K562 (cell line): ENCODE data around the gene ALOXE3. TPM values are rescaled to one million over a fixed set of nuclear protein-coding genes. Genes with fewer than 3 reads are reported as not detected.

Experiments
- ARID3B ChIP-seq: fragments of 250-450 bp; sonication (Bioruptor Pico); IDR thresholded peaks from 2 replicates; pipeline ENCODE4 v1.4.0; 2020; ENCODE audit warnings: borderline replicate concordance
- ATF7 ChIP-seq: fragments of 450-650 bp; IDR thresholded peaks from 2 replicates; pipeline ENCODE4 v1.7.1; 2014; ENCODE audit warnings: mild to moderate bottlenecking, moderate library complexity
- CCNT2 ChIP-seq: IDR thresholded peaks from 2 replicates; pipeline ENCODE4 v1.6.1; 2011; ENCODE audit warnings: borderline replicate concordance, low read depth, mild to moderate bottlenecking, moderate library complexity, mixed read lengths, low read length; ENCODE audit not compliant: insufficient read length; ENCODE audit errors: extremely low read depth
- CXXC5 ChIP-seq: fragments of 250-450 bp; sonication (Bioruptor Pico); IDR thresholded peaks from 2 replicates; pipeline ENCODE4 v1.8.0; 2022; ENCODE audit warnings: inconsistent platforms, mild to moderate bottlenecking, moderate library complexity
- EP400 ChIP-seq: fragments of 450-650 bp; IDR thresholded peaks from 2 replicates; pipeline ENCODE4 v1.6.1; 2017; ENCODE audit warnings: antibody characterized with exemption, mild to moderate bottlenecking, moderate library complexity
- FUS ChIP-seq: fragments of 200-400 bp; formaldehyde crosslinking; optimal IDR thresholded peaks from 2 replicates; pipeline ENCODE3; 2017; ENCODE audit warnings: low read depth, low read length
- GABPA ChIP-seq: fragments of 200-800 bp; sonication (Bioruptor generic); conservative IDR thresholded peaks from 2 replicates; pipeline ENCODE4 v1.6.1; 2016; ENCODE audit warnings: low read depth, missing genetic modification characterization, missing compliant biosample characterization
- HCFC1 ChIP-seq: IDR thresholded peaks from 2 replicates; pipeline ENCODE4 v1.6.1; 2012; ENCODE audit warnings: low read depth, low read length, improper control_type of control experiment
- HDAC2 ChIP-seq: fragments of 450-650 bp; IDR thresholded peaks from 2 replicates; pipeline ENCODE4 v1.6.1; 2016; ENCODE audit warnings: mild to moderate bottlenecking
- HEY1 ChIP-seq: fragments of 250-450 bp; sonication (Bioruptor Pico); IDR thresholded peaks from 2 replicates; pipeline ENCODE4 v1.5.0; 2020; ENCODE audit warnings: mild to moderate bottlenecking, moderate library complexity, borderline replicate concordance
- KDM5B ChIP-seq: fragments of 200-600 bp; sonication (generic); IDR thresholded peaks from 2 replicates; pipeline ENCODE4 v1.6.1; 2012; ENCODE audit warnings: low read depth, mild to moderate bottlenecking, moderate library complexity, low read length, control low read depth, inconsistent platforms; ENCODE audit not compliant: insufficient replicate concordance
- KLF6 ChIP-seq: fragments of 250-450 bp; sonication (Bioruptor Pico); IDR thresholded peaks from 2 replicates; pipeline ENCODE4 v1.4.0; 2020; ENCODE audit warnings: mild to moderate bottlenecking, moderate library complexity, borderline replicate concordance
- MBD1 ChIP-seq: fragments of 250-450 bp; sonication (Bioruptor Pico); IDR thresholded peaks from 2 replicates; pipeline ENCODE4 v1.8.0; 2022; ENCODE audit warnings: inconsistent platforms
- POLR2H ChIP-seq: IDR thresholded peaks from 2 replicates; pipeline ENCODE4 v1.6.1; 2016; ENCODE audit warnings: missing genetic modification characterization, low read depth, mild to moderate bottlenecking, control low read depth, missing compliant biosample characterization, moderate library complexity
- RAD21 ChIP-seq, 2 experiments: fragments of 250-450 bp in 1 of 2; fragments of 450-650 bp in 1 of 2; sonication (Bioruptor Pico) in 1 of 2; formaldehyde crosslinking in 1 of 2; IDR thresholded peaks in 1 of 2; conservative IDR thresholded peaks in 1 of 2; 2 replicates each; pipeline versions ENCODE4 v1.4.0 to v1.8.0; 2020 to 2022; ENCODE audit warnings: mild to moderate bottlenecking in 2 of 2, moderate library complexity in 1 of 2
- SAFB2 ChIP-seq: fragments of 200-400 bp; formaldehyde crosslinking; IDR thresholded peaks from 2 replicates; pipeline ENCODE4 v1.6.1; 2018; ENCODE audit warnings: borderline replicate concordance, low read length, low read depth, moderate library complexity; ENCODE audit not compliant: severe bottlenecking
- SIN3A ChIP-seq, 2 experiments: fragments of 150-350 bp in 1 of 2; IDR thresholded peaks; 2 replicates each; pipeline ENCODE4 v1.6.1; 2011 to 2016; ENCODE audit warnings: borderline replicate concordance in 2 of 2, low read depth in 2 of 2, low read length in 2 of 2, mild to moderate bottlenecking in 2 of 2, moderate library complexity in 2 of 2; ENCODE audit not compliant: control insufficient read depth in 1 of 2
- SPI1 ChIP-seq: IDR thresholded peaks from 2 replicates; pipeline ENCODE4 v1.6.1; 2011; ENCODE audit warnings: low read depth, low read length, control low read depth, borderline replicate concordance
- TEAD1 ChIP-seq, 2 experiments: fragments of 450-650 bp in 1 of 2; sonication (generic) in 1 of 2; formaldehyde crosslinking; IDR thresholded peaks; 2 replicates each; pipeline versions ENCODE4 v1.4.0 to v1.8.0; 2020 to 2022; ENCODE audit warnings: mild to moderate bottlenecking in 2 of 2, missing genetic modification reagents in 1 of 2
- TEAD4 ChIP-seq, 2 experiments: sonication (generic) in 1 of 2; formaldehyde crosslinking in 1 of 2; IDR thresholded peaks; 2 replicates each; pipeline versions ENCODE4 v1.6.1 to v1.8.0; 2012 to 2022; ENCODE audit warnings: borderline replicate concordance in 1 of 2, inconsistent platforms in 1 of 2, low read length in 1 of 2, mild to moderate bottlenecking in 1 of 2, missing genetic modification reagents in 1 of 2
- polyA plus RNA-seq, 8 experiments: library from polyadenylated mRNA; depleted of rRNA in 4 of 8; stranded (reverse) in 5 of 8; unstranded in 3 of 8; fragments of >200 nt; fragmentation: Nextera tagmentation in 2 of 8; fragmentation: Illumina TruSeq in 1 of 8; extraction: Ambion mirVana in 2 of 8; extraction: Trizol in 1 of 8; gene quantifications; 2 replicates each; pipeline versions ENCODE4 v1.2.1 to v1.2.3, GENCODE V29; 2011 to 2014; ENCODE audit warnings: inconsistent platforms in 1 of 8, missing spikeins in 1 of 8
- total RNA-seq, 7 experiments: library from RNA; depleted of rRNA in 6 of 7; stranded (reverse); fragments of >200 nt in 6 of 7; fragmentation: Illumina TruSeq in 2 of 7; extraction: Trizol in 2 of 7; gene quantifications; 2 replicates each; pipeline versions ENCODE4 v1.2.1 to v1.2.3, GENCODE V29; 2011 to 2021; ENCODE audit warnings: low replicate concordance in 1 of 7

ALOXE3 gene
- total and polyA plus RNA-seq, 9 of the 15 experiments (the other 6 are each of a cell fraction or from before 2014, with no cell fraction given), result 0.04 TPM; not detected in 8

GRCh38 chr17:8163978-8164814 is 45.9 kb upstream of the ALOXE3 start (continued):
- TF ChIP-seq MBD1 (CRISPR knock-in tag), result no peak
- TF ChIP-seq HDAC2, result peak; percentile 80
- TF ChIP-seq HEY1 (CRISPR knock-in tag), result no peak
- TF ChIP-seq CXXC5 (CRISPR knock-in tag), result 0 out of 2 replicates have a peak, but pooled peaks have one; percentile 13
- 0 out of 2 replicates have a peak, but pooled peaks have one; percentile 18 for TF ChIP-seq GABPA
- TF ChIP-seq POLR2H, result 0 out of 2 replicates have a peak, but pooled peaks have one; percentile 26
- TF ChIP-seq CCNT2, result peak; percentile 42
- no peak for TF ChIP-seq FUS
- TF ChIP-seq ATF7, result 0 out of 2 replicates have a peak, but pooled peaks have one; percentile 23
- no peak for TF ChIP-seq KLF6 (CRISPR knock-in tag)
- no peak for TF ChIP-seq SAFB2
- TF ChIP-seq SPI1, result peak; percentile 57; the same call in 1 of the 2 replicates
- no peak for TF ChIP-seq ARID3B (CRISPR knock-in tag)
- TF ChIP-seq RAD21 (CRISPR knock-in tag; conservative IDR thresholded peaks at IDR 0.05 in 1 of 2, IDR thresholded peaks at IDR 0.05 in 1 of 2), result peak in 1 of 2 experiments; percentile 20; a peak in 1 of 4 replicates
- TF ChIP-seq TEAD1 (CRISPR knock-in tag; IDR thresholded peaks at IDR 0.05), result peak in 1 of 2 experiments; percentile 85; a peak in 2 of 4 replicates
- peak in 1 of 2 experiments; percentile 24; a peak in 1 of 4 replicates for TF ChIP-seq SIN3A (IDR thresholded peaks at IDR 0.05; ENCODE audit: borderline replicate concordance in 2 of 2, control insufficient read depth in 1 of 2, low read depth in 2 of 2, low read length in 2 of 2)
- TF ChIP-seq EP400, result peak; percentile 55
- 0 out of 2 replicates have a peak, but pooled peaks have one; percentile 14 for TF ChIP-seq TEAD4 (IDR thresholded peaks at IDR 0.05; ENCODE audit: low read length)
- no peak for TF ChIP-seq TEAD4 (CRISPR knock-in tag; IDR thresholded peaks at IDR 0.05; ENCODE audit: borderline replicate concordance)
- TF ChIP-seq HCFC1, result 0 out of 2 replicates have a peak, but pooled peaks have one; percentile 10
- TF ChIP-seq KDM5B, result no peak
